Peyer's patch (tissue), 4 donors: Measurements from ENCODE around the gene BFSP2. TPM values are rescaled to one million over a fixed set of nuclear protein-coding genes. Genes with fewer than 3 reads are reported as not detected.

ENCODE experiments used
- DNase-seq, 3 donors: peaks; one replicate each; pipeline ENCODE4 v3.0.0-alpha.2; 2017 to 2019
- H3K27ac ChIP-seq, 4 donors: fragments of 200-600 bp; sonication (generic); one replicate each; pipeline ENCODE4 v1.5.1; 2016 to 2019
- H3K27me3 ChIP-seq, 2 donors: fragments of 200-600 bp; sonication (generic); one replicate each; pipeline ENCODE4 v1.5.1; 2019
- H3K36me3 ChIP-seq, 3 donors: fragments of 200-600 bp; sonication (generic); one replicate each; pipeline ENCODE4 v1.5.1; 2016 to 2019
- H3K4me1 ChIP-seq, 4 donors: fragments of 200-600 bp; sonication (generic); one replicate each; pipeline ENCODE4 v1.5.1; 2016 to 2019
- H3K4me3 ChIP-seq, 4 donors: fragments of 200-600 bp; sonication (generic); 1 replicate in 3 of 4; 2 replicates in 1 of 4; pipeline ENCODE4 v1.5.1; 2016 to 2019; ENCODE audit warnings: mild to moderate bottlenecking in 1 of 4
- H3K9me3 ChIP-seq, 4 donors: fragments of 200-600 bp; sonication (generic); one replicate each; pipeline ENCODE4 v1.5.1; 2016 to 2019; ENCODE audit warnings: mild to moderate bottlenecking in 1 of 4
- CTCF ChIP-seq, 6 experiments: fragments of 450-650 bp in 4 of 6; fragments of 200-600 bp in 2 of 6; sonication (generic) in 1 of 6; IDR thresholded peaks; one replicate each; pipeline ENCODE4 v1.5.1; 2017 to 2019; ENCODE audit warnings: antibody characterized with exemption in 6 of 6, mild to moderate bottlenecking in 3 of 6, moderate library complexity in 1 of 6
- POLR2A ChIP-seq, 2 donors: fragments of 450-650 bp; IDR thresholded peaks; one replicate each; pipeline ENCODE4 v1.5.1; 2017; ENCODE audit warnings: antibody characterized with exemption in 2 of 2, mild to moderate bottlenecking in 2 of 2, moderate library complexity in 2 of 2
- total RNA-seq, 4 donors: library from RNA; depleted of rRNA; stranded (reverse); fragments of >200 nt; gene quantifications; one replicate each; pipeline ENCODE4 v1.1.0, GENCODE V29; 2016

The BFSP2 gene
- total RNA-seq, 4 donors from 2014 or later, result not detected

- Histone ChIP-seq H3K36me3 (no peaks in the 10 kb centered on the region), H3K4me1 (peaks cover 0 to 38% (median 8%) of the 10 kb centered on the region in 4 donors), H3K4me3 (no peak overlapping the region), H3K27me3 (no peaks in the 10 kb centered on the region), H3K9me3 (no peaks in the 10 kb centered on the region), H3K27ac (peak overlapping the region; percentile 54 to 79 (median 59))
- no peak for TF ChIP-seq POLR2A (IDR thresholded peaks at IDR 0.05)
- no peak for TF ChIP-seq CTCF (IDR thresholded peaks at IDR 0.05)
- DNase-seq, result no peak
Observed at GRCh38 chr3:133474817-133475216, 75.0 kb downstream of the BFSP2 start.

GRCh38 chr3:133475245-133476010 is 75.6 kb downstream of the BFSP2 start:
- no peaks in the 10 kb centered on the region for H3K9me3 ChIP-seq
- TF ChIP-seq POLR2A (IDR thresholded peaks at IDR 0.05), result no peak
- no peak for TF ChIP-seq CTCF (IDR thresholded peaks at IDR 0.05)

GRCh38 chr3:133476971-133477375 is 77.1 kb downstream of the BFSP2 start:
- no peaks in the 10 kb centered on the region for H3K9me3 ChIP-seq
- peaks cover 0 to 41% (median 8%) of the 10 kb centered on the region in 4 donors for H3K4me1 ChIP-seq
- H3K27ac ChIP-seq, result peak overlapping the region in 2 of 4 donors; percentile 57 to 79
- no peaks in the 10 kb centered on the region for H3K27me3 ChIP-seq
- H3K36me3 ChIP-seq, result no peaks in the 10 kb centered on the region
- no peak overlapping the region for H3K4me3 ChIP-seq
- DNase-seq, result no peak
- no peak for TF ChIP-seq POLR2A (IDR thresholded peaks at IDR 0.05)
- no peak for TF ChIP-seq CTCF (IDR thresholded peaks at IDR 0.05)

More at GRCh38 chr3:133475245-133476010, 75.6 kb downstream of the BFSP2 start:
- peak in 2 of 3 donors; percentile 60 to 68 for DNase-seq
- H3K36me3 ChIP-seq, result no peaks in the 10 kb centered on the region
- no peak overlapping the region for H3K4me3 ChIP-seq
- peak overlapping the region; percentile 54 to 79 (median 59) for H3K27ac ChIP-seq
- H3K27me3 ChIP-seq, result no peaks in the 10 kb centered on the region
- H3K4me1 ChIP-seq, result peaks cover 0 to 40% (median 8%) of the 10 kb centered on the region in 4 donors

- no peak for TF ChIP-seq CTCF (IDR thresholded peaks at IDR 0.05)
- TF ChIP-seq POLR2A (IDR thresholded peaks at IDR 0.05), result no peak
- no peaks in the 10 kb centered on the region for H3K9me3 ChIP-seq
- H3K4me3 ChIP-seq, result no peak overlapping the region
- H3K4me1 ChIP-seq, result peaks cover 0 to 41% (median 8%) of the 10 kb centered on the region in 4 donors
- peak overlapping the region in 2 of 4 donors; percentile 57 to 79 for H3K27ac ChIP-seq
- no peaks in the 10 kb centered on the region for H3K27me3 ChIP-seq
- no peak for DNase-seq
- no peaks in the 10 kb centered on the region for H3K36me3 ChIP-seq
Observed at GRCh38 chr3:133477487-133477886, 77.6 kb downstream of the BFSP2 start.

- no peak for TF ChIP-seq POLR2A (IDR thresholded peaks at IDR 0.05)
- TF ChIP-seq CTCF (IDR thresholded peaks at IDR 0.05), result no peak
- H3K9me3 ChIP-seq, result no peaks in the 10 kb centered on the region
- DNase-seq, result no peak
Observed at GRCh38 chr3:133478624-133479023, 78.8 kb downstream of the BFSP2 start.

More at GRCh38 chr3:133478624-133479023, 78.8 kb downstream of the BFSP2 start:
- Histone ChIP-seq H3K27me3 (no peaks in the 10 kb centered on the region), H3K36me3 (no peaks in the 10 kb centered on the region), H3K27ac (peak overlapping the region in 2 of 4 donors; percentile 16 to 79), H3K4me3 (no peak overlapping the region), H3K4me1 (peaks cover 0 to 41% (median 8%) of the 10 kb centered on the region in 4 donors)
